HG03354 (cell line): ENCODE results near the gene NTM.

ENCODE experiments used
- ATAC-seq: cut with Tn5 transposase; IDR thresholded peaks from one replicate; pipeline ENCODE4 v1.9.1; 2021; ENCODE audit warnings: mild to moderate bottlenecking; ENCODE audit not compliant: unreplicated experiment, poor library complexity, severe bottlenecking

The NTM gene

GRCh38 chr11:131455843-131456704 is 85.7 kb downstream of the NTM start:
- ATAC-seq = no peak

- ATAC-seq = no peak
Observed at GRCh38 chr11:131457163-131457562, 86.7 kb downstream of the NTM start.

GRCh38 chr11:131458421-131458820 is 88.0 kb downstream of the NTM start:
- ATAC-seq = no peak

- no peak for ATAC-seq
Observed at GRCh38 chr11:131460931-131461330, 90.5 kb downstream of the NTM start.

GRCh38 chr11:131462622-131463021 is 92.2 kb downstream of the NTM start:
- ATAC-seq = no peak

- ATAC-seq = no peak
Observed at GRCh38 chr11:131463162-131463561, 92.7 kb downstream of the NTM start.

- no peak for ATAC-seq
Observed at GRCh38 chr11:131463649-131464425, 93.4 kb downstream of the NTM start.

- no peak for ATAC-seq
Observed at GRCh38 chr11:131464461-131464860, 94.0 kb downstream of the NTM start.

- ATAC-seq = no peak
Observed at GRCh38 chr11:131465039-131465438, 94.6 kb downstream of the NTM start.

GRCh38 chr11:131465746-131466145 is 95.3 kb downstream of the NTM start:
- ATAC-seq = no peak

GRCh38 chr11:131467645-131468394 is 97.4 kb downstream of the NTM start:
- no peak for ATAC-seq

- ATAC-seq = no peak
Observed at GRCh38 chr11:131468565-131468964, 98.2 kb downstream of the NTM start.

- no peak for ATAC-seq
Observed at GRCh38 chr11:131470216-131470925, 100.0 kb downstream of the NTM start.

- ATAC-seq = no peak
Observed at GRCh38 chr11:131471976-131472375, 101.6 kb downstream of the NTM start.

GRCh38 chr11:131474947-131475346 is 104.5 kb downstream of the NTM start:
- ATAC-seq = no peak

- no peak for ATAC-seq
Observed at GRCh38 chr11:131476266-131476665, 105.9 kb downstream of the NTM start.

GRCh38 chr11:131478341-131478740 is 107.9 kb downstream of the NTM start:
- no peak for ATAC-seq

- ATAC-seq = no peak
Observed at GRCh38 chr11:131481303-131481702, 110.9 kb downstream of the NTM start.

- no peak for ATAC-seq
Observed at GRCh38 chr11:131481971-131482370, 111.6 kb downstream of the NTM start.

GRCh38 chr11:131483453-131483852 is 113.0 kb downstream of the NTM start:
- ATAC-seq = no peak
